Measurements from ENCODE around the gene SPEM1.

SPEM1 gene

GRCh38 chr17:7407485-7408251 lies 12.5 kb upstream of the SPEM1 start, which contains the start of gene NLGN2:
TSS of gene NLGN2 (plus strand) at chr17:7407845. CDS start at chr17:7408256, 411 bp downstream.
- peak within 1 kb of the TSS; percentile 45 for H3K4me3 Mint-ChIP-seq
- H3K27me3 Mint-ChIP-seq: no peaks in the 10 kb centered on the region
- H3K9me3 Mint-ChIP-seq: no peaks in the 10 kb centered on the region
- peak within 1 kb of the TSS; percentile 55 for H3K27ac Mint-ChIP-seq
- peaks cover 4% of the 10 kb centered on the region for H3K36me3 Mint-ChIP-seq (ENCODE audit: low read depth)
- H3K4me1 Mint-ChIP-seq (ENCODE audit: low read depth): peaks cover 12% of the 10 kb centered on the region

DNA sequence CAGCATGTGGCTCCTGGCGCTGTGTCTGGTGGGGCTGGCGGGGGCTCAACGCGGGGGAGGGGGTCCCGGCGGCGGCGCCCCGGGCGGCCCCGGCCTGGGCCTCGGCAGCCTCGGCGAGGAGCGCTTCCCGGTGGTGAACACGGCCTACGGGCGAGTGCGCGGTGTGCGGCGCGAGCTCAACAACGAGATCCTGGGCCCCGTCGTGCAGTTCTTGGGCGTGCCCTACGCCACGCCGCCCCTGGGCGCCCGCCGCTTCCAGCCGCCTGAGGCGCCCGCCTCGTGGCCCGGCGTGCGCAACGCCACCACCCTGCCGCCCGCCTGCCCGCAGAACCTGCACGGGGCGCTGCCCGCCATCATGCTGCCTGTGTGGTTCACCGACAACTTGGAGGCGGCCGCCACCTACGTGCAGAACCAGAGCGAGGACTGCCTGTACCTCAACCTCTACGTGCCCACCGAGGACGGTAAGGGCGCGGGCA lies 11.8 kb upstream of the SPEM1 start:
- H3K27me3 Mint-ChIP-seq: no peaks in the 10 kb centered on the region
- peak overlapping the region; percentile 40 for H3K27ac Mint-ChIP-seq
- no peak overlapping the region for H3K4me3 Mint-ChIP-seq
- no peaks in the 10 kb centered on the region for H3K9me3 Mint-ChIP-seq
- H3K4me1 Mint-ChIP-seq (ENCODE audit: low read depth): peaks cover 6% of the 10 kb centered on the region
- H3K36me3 Mint-ChIP-seq (ENCODE audit: low read depth): peaks cover 4% of the 10 kb centered on the region

DNA sequence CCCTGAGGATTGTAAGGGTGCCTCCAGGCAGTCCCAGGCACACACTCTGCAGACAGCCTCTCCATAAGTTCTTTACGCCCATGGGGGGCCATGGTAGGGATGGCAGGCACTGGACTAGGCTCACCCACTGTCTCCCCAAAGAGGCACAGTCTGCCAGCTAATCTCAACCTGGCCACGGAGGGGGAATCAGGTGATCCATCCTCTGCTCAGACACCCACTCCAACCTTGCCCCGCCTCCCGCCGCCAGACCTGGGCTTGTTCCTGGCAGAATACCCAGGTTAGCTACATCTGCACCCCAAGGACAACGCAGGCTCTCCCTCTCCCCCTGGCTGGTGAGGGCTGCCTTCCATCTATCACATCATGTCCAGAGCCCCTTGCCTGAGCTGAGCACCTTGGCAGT lies 11.3 kb upstream of the SPEM1 start:
- peaks cover 5% of the 10 kb centered on the region for H3K4me1 Mint-ChIP-seq (ENCODE audit: low read depth)
- no peaks in the 10 kb centered on the region for H3K27me3 Mint-ChIP-seq
- no peak overlapping the region for H3K4me3 Mint-ChIP-seq
- peaks cover 4% of the 10 kb centered on the region for H3K36me3 Mint-ChIP-seq (ENCODE audit: low read depth)
- H3K9me3 Mint-ChIP-seq: no peaks in the 10 kb centered on the region
- H3K27ac Mint-ChIP-seq: peak overlapping the region; percentile 61

DNA sequence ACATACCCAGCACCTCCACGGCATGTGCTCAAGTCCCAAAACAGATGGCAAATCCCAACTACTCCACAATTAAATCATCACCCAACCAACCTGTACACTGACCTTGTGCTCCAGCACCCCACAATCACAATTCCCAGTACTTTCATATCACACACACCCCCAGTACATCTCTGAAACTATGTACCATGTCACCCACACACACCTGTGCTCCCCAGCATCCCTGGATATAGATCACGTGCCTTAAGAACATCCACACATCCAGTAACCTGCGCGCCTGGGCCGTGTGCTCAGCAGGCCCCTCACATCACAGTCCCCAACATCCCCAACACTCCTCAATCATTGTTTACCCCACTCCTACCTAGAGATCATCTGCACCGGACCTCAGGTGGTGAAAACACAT lies 10.4 kb upstream of the SPEM1 start:
- H3K27me3 Mint-ChIP-seq: no peaks in the 10 kb centered on the region
- H3K27ac Mint-ChIP-seq: no peak overlapping the region
- H3K4me1 Mint-ChIP-seq (ENCODE audit: low read depth): peaks cover 5% of the 10 kb centered on the region
- H3K36me3 Mint-ChIP-seq (ENCODE audit: low read depth): peaks cover 4% of the 10 kb centered on the region
- no peaks in the 10 kb centered on the region for H3K9me3 Mint-ChIP-seq
- H3K4me3 Mint-ChIP-seq: no peak overlapping the region

DNA sequence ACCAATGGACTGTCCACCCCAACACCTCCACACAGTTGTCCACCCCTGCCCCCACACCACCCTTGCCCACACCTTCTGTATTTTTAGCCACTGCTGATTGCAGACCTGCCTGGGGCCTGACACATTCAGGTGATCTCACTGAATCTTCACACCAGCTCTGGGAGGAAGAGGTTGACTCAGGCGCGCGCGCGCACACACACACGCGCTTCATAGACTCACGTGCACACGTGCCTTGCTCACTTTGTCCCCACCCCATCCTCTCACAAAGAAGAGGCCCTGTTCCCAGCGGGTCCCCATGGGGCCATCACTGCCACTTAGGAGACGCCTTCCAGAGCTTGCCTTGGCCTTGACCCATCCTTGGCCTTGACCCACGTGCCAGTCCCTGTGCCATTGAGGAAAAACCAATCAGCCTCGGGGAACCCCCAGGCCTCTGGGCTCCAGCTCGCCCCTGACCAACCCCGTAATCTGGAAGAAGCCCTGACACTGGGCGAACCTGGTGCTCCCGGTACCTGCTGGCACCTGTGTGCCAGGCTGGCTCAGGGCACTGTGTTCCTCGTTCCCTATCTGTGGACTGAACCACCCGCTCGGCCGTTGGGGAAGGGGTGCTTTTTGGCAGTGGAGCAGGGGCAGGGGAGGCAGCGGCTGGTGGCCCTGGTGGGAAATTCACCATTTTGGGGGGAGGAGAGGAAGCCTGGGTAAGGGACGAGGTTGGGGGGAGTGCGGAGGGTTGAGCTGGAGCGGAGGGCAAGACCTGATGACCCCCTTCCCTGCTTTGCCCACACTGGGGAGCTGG lies 9.3 kb upstream of the SPEM1 start:
- Mint-ChIP-seq H3K27me3 (no peaks in the 10 kb centered on the region), H3K4me3 (no peak overlapping the region), H3K36me3 (ENCODE audit: low read depth) (peaks cover 4% of the 10 kb centered on the region), H3K27ac (no peak overlapping the region), H3K4me1 (ENCODE audit: low read depth) (peaks cover 5% of the 10 kb centered on the region), H3K9me3 (no peaks in the 10 kb centered on the region)

DNA sequence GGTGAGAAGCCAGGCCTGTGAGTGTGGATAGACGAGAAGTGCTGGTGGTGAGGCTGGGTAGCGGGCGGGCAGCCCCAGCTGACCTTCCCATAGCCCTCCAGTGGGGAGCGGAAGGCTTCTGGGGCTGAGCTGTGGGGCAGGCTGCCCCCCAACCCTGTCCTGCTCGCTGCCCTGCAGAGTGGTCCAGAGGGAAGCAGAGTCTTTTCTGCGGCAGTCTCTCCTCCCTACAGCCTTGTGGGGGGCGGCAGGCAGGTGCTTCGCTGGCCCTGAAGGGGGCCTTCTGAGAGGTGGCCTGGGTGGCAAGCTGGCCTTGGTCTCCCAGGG lies 8.7 kb upstream of the SPEM1 start:
- no peak overlapping the region for H3K27ac Mint-ChIP-seq
- H3K9me3 Mint-ChIP-seq: no peaks in the 10 kb centered on the region
- H3K36me3 Mint-ChIP-seq (ENCODE audit: low read depth): peaks cover 4% of the 10 kb centered on the region
- H3K4me1 Mint-ChIP-seq (ENCODE audit: low read depth): peaks cover 5% of the 10 kb centered on the region
- no peak overlapping the region for H3K4me3 Mint-ChIP-seq
- no peaks in the 10 kb centered on the region for H3K27me3 Mint-ChIP-seq

DNA sequence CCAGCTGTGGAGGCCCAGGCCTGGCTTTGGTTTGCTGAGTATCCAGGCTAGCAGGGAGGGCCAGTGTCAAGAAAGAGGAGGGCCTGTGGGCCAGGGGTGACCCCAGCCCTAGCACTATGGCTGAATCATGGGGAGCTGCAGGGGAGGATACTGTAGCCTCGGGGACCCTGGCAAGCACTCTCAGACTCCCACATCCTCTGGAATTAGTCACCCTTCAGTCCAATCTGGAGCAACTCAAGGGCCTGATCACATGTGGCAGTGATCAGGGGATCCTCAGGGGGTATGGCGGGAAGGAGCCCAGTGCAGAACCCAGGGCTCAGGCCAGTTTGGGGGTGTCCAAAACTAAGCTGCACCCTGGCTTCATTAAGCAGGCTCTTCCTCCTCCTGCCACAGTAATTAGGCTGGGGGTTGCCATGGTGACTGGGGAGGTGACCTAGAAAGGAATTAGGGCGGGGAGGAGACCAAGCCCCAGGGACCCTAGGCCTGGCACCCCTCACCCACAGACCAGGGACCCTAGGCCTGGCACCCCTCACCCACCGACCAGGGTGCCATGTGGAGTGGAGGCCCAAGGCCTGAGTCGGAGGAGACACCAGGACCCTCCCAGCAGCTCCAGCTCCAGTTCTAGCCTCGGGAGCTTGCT lies 6.7 kb upstream of the SPEM1 start:
- peaks cover 4% of the 10 kb centered on the region for H3K36me3 Mint-ChIP-seq (ENCODE audit: low read depth)
- no peak overlapping the region for H3K4me3 Mint-ChIP-seq
- no peak overlapping the region for H3K27ac Mint-ChIP-seq
- no peaks in the 10 kb centered on the region for H3K27me3 Mint-ChIP-seq
- H3K9me3 Mint-ChIP-seq: no peaks in the 10 kb centered on the region
- H3K4me1 Mint-ChIP-seq (ENCODE audit: low read depth): no peaks in the 10 kb centered on the region

GRCh38 chr17:7414837-7415236 lies 5.3 kb upstream of the SPEM1 start:
- H3K27me3 Mint-ChIP-seq: no peaks in the 10 kb centered on the region
- no peaks in the 10 kb centered on the region for H3K9me3 Mint-ChIP-seq
- no peaks in the 10 kb centered on the region for H3K4me1 Mint-ChIP-seq (ENCODE audit: low read depth)
- H3K27ac Mint-ChIP-seq: no peak overlapping the region
- no peaks in the 10 kb centered on the region for H3K36me3 Mint-ChIP-seq (ENCODE audit: low read depth)
- H3K4me3 Mint-ChIP-seq: no peak overlapping the region

- no peaks in the 10 kb centered on the region for H3K4me1 Mint-ChIP-seq (ENCODE audit: low read depth)
- H3K27ac Mint-ChIP-seq: no peak overlapping the region
- no peak overlapping the region for H3K4me3 Mint-ChIP-seq
- no peaks in the 10 kb centered on the region for H3K36me3 Mint-ChIP-seq (ENCODE audit: low read depth)
- no peaks in the 10 kb centered on the region for H3K9me3 Mint-ChIP-seq
- H3K27me3 Mint-ChIP-seq: no peaks in the 10 kb centered on the region
These were observed 4.3 kb upstream of the SPEM1 start for GRCh38 chr17:7415784-7416183.

GRCh38 chr17:7416323-7416722 lies 3.8 kb upstream of the SPEM1 start:
- H3K4me1 Mint-ChIP-seq (ENCODE audit: low read depth): no peaks in the 10 kb centered on the region

GRCh38 chr17:7417056-7417655 lies 3.0 kb upstream of the SPEM1 start:
- Mint-ChIP-seq H3K27ac (no peak overlapping the region), H3K27me3 (no peaks in the 10 kb centered on the region), H3K36me3 (ENCODE audit: low read depth) (no peaks in the 10 kb centered on the region), H3K4me3 (no peak overlapping the region), H3K9me3 (no peaks in the 10 kb centered on the region), H3K4me1 (ENCODE audit: low read depth) (no peaks in the 10 kb centered on the region)

More at GRCh38 chr17:7416323-7416722, 3.8 kb upstream of the SPEM1 start:
- no peaks in the 10 kb centered on the region for H3K36me3 Mint-ChIP-seq (ENCODE audit: low read depth)
- no peaks in the 10 kb centered on the region for H3K27me3 Mint-ChIP-seq
- no peak overlapping the region for H3K4me3 Mint-ChIP-seq
- no peaks in the 10 kb centered on the region for H3K9me3 Mint-ChIP-seq
- no peak overlapping the region for H3K27ac Mint-ChIP-seq

- Mint-ChIP-seq H3K27ac (no peak overlapping the region), H3K9me3 (no peaks in the 10 kb centered on the region), H3K36me3 (ENCODE audit: low read depth) (no peaks in the 10 kb centered on the region), H3K27me3 (no peaks in the 10 kb centered on the region), H3K4me3 (no peak overlapping the region), H3K4me1 (ENCODE audit: low read depth) (no peaks in the 10 kb centered on the region)
These were observed 1.5 kb upstream of the SPEM1 start for GRCh38 chr17:7418472-7419152.

DNA sequence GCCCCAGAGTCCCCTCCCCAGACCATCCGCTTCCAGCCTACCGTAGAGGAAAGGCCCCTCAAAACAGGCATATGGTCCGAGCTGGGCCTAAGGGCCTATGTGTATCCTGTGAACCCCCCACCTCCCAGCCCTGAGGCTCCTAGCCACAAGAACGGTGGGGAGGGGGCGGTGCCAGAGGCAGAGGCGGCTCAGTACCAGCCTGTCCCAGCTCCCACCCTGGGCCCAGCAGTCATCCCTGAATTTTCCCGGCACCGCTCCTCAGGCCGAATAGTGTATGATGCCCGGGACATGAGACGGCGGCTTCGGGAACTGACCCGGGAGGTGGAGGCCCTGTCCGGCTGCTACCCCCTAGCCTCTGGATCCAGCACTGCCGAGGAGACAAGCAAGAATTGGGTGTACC lies 1.1 kb downstream of the SPEM1 start:
- Mint-ChIP-seq H3K27ac (no peak overlapping the region), H3K4me1 (ENCODE audit: low read depth) (no peaks in the 10 kb centered on the region), H3K27me3 (no peaks in the 10 kb centered on the region), H3K4me3 (no peak overlapping the region), H3K36me3 (ENCODE audit: low read depth) (no peaks in the 10 kb centered on the region), H3K9me3 (no peaks in the 10 kb centered on the region)

GRCh38 chr17:7423679-7424078 lies 3.6 kb downstream of the SPEM1 start:
- Mint-ChIP-seq H3K9me3 (no peaks in the 10 kb centered on the region), H3K4me3 (no peak overlapping the region), H3K27ac (no peak overlapping the region), H3K4me1 (ENCODE audit: low read depth) (no peaks in the 10 kb centered on the region), H3K27me3 (no peaks in the 10 kb centered on the region), H3K36me3 (ENCODE audit: low read depth) (no peaks in the 10 kb centered on the region)
